DMS79 treated with DMSO at 0.1 percent for 48 hours (cell line): Measurements from ENCODE around the gene PPP5C.
"Not testable (repeated sequence)": the region's sequence is repeated elsewhere in the genome, so short reads cannot be mapped to it uniquely, and the experiment has no call there.

ENCODE experiments used
- DNase-seq: peaks from one replicate; lab custom pipeline; 2025; lab: John Stamatoyannopoulos, UW

Gene PPP5C

GRCh38 chr19:46386996-46387712, 40.3 kb downstream of the PPP5C start:
- no peak for DNase-seq

GRCh38 chr19:46387713-46388130, 40.8 kb downstream of the PPP5C start:
- no peak for DNase-seq

GRCh38 chr19:46388311-46389095, 41.6 kb downstream of the PPP5C start:
- DNase-seq: no peak

- no peak for DNase-seq
These were observed 43.4 kb downstream of the PPP5C start for GRCh38 chr19:46390121-46390858.

- no peak for DNase-seq
These were observed 44.0 kb downstream of the PPP5C start for GRCh38 chr19:46390866-46391265.

GRCh38 chr19:46391296-46392251, 44.7 kb downstream of the PPP5C start:
- DNase-seq: no peak

DNA sequence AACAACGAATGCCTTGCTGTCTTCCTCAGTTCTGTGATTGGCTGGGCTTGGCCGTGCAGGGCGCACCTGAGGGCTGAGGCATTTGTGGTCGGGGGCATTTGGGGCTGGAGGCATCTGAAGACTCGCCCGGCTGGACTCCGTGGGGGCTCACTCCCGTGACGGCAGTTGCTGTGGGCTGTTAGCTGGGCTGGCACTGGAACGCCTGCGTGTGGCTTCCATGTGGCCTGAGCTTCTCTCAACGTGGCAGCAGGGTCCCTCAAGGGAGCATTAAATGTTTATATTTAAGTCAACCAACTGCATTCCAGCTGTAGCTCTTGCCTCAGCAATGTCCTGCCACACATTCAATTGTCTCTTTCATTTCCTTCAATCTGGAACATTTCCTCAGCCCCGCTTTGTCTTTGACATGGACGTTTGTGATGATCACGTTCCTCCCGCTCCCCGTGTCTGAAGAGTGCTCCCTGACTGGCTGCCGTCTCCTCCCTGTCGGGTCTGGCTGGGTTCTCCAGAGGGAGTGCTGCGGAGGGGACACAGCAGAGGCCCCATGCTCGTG, 45.4 kb downstream of the PPP5C start:
- DNase-seq: no peak

DNA sequence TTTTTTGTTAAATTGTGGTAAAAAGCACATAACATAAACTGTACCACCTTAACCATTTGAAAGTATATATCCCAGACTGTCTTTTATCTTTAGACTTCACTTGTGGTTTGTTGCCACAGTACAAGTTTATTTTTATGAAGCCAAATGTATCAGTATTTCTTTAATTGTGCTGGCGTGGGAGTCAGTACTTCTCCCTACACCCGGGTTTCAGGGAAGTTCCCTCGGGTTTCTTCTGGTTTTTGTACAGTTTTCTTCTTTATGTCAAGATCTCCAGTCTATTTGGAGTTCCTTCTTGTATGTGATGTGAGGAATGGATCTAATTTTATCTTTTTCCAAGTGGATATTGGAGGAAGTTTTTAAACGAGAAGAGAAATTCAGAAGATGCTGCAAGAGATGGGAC, 46.0 kb downstream of the PPP5C start:
- no peak for DNase-seq

DNA sequence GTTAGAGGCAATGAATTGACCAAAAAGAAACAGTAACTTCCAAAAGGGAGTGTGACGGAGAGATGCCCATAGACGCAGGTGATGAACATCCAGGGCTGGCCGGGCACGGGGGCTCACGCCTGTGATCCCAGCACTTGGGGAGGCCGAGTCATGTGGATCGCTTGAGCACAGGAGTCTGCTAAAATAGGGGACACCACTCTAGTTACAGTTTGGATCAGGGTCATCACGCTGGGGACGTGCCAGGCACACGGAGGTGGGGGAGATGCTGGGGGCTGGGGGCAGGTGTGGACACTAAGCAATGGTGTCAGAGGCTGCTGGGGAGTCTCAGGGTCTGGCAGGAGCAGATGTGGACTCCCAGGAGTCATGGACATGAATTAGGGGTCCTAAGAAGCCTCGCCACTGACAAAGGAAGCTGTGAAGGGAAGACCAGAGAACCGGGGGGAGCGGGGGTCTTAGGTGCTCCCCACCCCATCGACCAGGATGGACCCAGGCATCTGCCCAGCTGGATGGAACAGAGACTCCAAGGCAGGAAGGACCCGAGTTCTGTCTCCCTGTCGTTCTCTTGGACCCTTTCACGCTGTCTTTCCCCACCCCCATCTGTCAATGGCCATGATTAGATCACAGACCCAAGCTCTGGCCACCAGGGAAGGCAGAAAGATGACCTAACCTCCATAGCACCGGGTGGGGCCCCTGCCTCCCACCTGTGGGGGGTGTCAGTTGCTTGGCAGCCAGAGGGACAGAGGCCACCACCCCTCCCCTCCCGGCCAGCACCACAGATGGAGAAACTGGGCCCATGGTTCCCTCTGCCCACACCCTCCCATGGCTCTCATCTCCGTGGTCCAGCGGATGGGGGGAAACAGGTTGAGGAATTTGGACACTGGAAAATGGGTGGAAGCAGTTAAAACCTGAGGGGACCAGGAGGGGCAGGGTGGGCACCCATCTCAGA, 46.8 kb downstream of the PPP5C start:
- DNase-seq: no peak

DNA sequence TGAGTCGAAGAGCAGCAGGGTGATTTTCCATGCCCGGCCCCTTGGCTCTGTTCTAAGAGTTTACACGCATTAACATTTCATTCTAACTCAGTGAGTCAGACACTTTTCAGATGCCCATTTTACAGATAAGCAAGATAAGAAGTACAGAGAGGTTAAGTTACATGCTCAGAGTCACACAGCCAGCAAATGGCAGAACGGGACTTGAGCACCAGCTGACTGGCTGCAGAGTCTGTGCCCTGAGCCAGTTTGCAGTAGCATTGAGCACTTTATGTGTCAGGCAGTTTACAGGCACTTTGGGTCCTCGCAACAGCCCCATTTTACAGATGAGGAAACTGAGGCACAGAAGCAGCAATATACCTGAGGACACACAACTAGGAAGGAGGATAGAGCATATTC, 47.5 kb downstream of the PPP5C start:
- DNase-seq: no peak

- DNase-seq: not testable (repeated sequence)
These were observed 51.1 kb downstream of the PPP5C start for GRCh38 chr19:46397801-46398479.

- no peak for DNase-seq
These were observed 55.8 kb downstream of the PPP5C start for GRCh38 chr19:46402725-46403124.

DNA sequence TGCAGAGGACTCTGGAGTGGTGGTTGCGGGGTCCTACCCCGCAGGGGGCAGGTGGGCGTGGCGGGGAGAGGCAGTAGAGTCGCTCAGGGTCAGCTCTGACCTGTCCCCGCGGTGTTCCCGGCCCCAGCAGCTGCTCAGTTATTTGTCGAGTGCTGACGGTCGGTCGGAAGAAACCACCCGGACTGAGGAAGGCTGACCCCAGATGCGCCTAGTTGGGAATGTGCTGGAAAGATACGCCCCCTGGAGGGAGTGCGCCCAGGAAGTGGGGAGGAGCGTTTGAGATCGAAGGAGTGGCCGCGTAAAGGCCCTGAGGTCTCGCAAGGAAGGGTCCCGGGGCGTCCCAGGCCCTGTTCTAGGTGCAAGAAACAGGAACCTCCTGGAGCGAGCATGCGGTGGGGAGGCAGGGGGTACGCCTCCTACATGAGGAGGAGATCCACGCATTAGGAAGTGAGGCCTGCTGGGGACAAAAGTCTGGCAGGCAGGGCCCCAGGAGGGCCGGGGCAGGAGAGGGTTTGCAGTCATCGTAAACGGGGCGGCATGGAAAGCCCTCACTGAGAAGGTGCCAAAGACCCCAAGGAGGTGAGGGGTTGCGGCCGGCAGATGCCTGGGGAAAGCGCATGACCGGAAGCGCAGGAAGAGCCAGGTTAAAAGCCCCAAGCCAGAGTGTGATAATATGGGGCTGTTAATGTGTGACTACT, 57.3 kb downstream of the PPP5C start:
- peak; percentile 56 for DNase-seq

GRCh38 chr19:46404753-46405468, 58.0 kb downstream of the PPP5C start:
- DNase-seq: peak; percentile 37

GRCh38 chr19:46406976-46407375, 60.1 kb downstream of the PPP5C start:
- no peak for DNase-seq

GRCh38 chr19:46407856-46408663, 61.2 kb downstream of the PPP5C start:
- DNase-seq: no peak

GRCh38 chr19:46408664-46409039, 61.8 kb downstream of the PPP5C start:
- no peak for DNase-seq
